GM12872 (cell line): ENCODE results near the gene FAM168A.

ENCODE experiments used
- TF ChIP-seq, protein P1 (sequence below): IDR thresholded peaks from 3 replicates; pipeline ENCODE4 v1.5.1; 2011; ENCODE audit warnings: low read depth, mild to moderate bottlenecking, low read length, moderate library complexity; ENCODE audit not compliant: insufficient read depth

FAM168A gene

DNA sequence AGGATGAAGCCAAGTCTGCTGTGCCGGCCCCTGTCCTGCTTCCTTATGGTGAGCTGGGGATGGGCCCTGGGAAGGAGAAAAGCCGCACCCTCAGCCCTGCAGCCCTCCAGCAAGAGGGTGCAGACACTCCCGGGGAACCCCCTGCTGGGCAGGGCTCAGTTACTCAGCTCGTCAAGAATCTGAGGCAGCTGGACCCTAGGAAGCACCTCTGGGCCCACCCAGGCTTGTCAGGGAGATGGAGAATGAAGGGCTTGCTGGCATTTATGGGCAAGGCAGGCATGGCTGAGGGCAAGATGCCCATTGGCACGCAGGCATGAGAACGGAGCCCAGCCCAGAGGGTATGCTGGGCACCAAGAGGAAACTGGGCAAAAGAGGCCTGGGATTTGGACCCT, 208.8 kb downstream of the FAM168A start:
- TF ChIP-seq, protein P1, sequence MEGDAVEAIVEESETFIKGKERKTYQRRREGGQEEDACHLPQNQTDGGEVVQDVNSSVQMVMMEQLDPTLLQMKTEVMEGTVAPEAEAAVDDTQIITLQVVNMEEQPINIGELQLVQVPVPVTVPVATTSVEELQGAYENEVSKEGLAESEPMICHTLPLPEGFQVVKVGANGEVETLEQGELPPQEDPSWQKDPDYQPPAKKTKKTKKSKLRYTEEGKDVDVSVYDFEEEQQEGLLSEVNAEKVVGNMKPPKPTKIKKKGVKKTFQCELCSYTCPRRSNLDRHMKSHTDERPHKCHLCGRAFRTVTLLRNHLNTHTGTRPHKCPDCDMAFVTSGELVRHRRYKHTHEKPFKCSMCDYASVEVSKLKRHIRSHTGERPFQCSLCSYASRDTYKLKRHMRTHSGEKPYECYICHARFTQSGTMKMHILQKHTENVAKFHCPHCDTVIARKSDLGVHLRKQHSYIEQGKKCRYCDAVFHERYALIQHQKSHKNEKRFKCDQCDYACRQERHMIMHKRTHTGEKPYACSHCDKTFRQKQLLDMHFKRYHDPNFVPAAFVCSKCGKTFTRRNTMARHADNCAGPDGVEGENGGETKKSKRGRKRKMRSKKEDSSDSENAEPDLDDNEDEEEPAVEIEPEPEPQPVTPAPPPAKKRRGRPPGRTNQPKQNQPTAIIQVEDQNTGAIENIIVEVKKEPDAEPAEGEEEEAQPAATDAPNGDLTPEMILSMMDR: no peak

DNA sequence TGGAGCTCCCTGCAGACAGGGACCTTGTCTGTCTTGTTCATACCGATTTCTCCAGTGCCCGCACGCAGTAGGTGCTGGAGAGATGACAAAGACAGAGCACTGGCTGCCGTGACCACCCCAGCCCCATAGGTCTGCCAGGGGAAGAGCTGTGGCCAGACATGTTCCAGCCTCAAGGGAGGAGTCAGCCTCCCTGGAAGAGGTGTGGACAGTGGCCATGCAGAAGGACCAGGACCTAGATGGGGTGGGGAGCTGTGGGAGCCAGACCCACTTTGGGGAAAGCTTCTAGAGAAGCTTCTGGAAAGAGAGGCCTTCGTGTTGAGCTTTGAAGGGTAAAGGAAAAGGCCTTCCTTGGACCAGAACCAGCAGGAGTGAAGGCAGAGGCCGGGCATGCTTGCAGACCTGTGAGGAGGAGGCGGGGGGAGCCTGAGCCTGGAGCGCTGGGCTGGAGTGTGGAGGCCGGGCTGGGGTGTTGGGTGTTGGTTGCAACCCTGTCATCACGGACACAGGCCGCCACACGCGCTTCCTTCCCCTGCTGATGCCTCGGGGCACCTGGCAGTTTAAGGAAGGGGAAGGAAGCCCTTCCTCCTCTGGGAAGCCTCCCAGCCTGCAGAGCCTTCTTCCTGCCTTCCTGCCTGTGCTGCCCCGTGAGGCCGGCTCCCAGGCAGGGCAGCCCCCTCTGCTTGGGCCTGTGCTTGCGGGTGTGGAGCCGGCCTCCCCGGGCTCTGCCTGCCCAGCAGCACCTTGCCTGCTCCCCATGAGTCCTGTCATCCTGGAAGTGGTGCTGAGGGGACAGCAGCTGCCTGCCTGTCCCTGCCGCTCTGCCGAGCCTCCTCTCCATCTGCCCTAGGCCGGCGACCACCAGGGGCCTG, 209.4 kb downstream of the FAM168A start:
- TF ChIP-seq, protein P1: no peak

DNA sequence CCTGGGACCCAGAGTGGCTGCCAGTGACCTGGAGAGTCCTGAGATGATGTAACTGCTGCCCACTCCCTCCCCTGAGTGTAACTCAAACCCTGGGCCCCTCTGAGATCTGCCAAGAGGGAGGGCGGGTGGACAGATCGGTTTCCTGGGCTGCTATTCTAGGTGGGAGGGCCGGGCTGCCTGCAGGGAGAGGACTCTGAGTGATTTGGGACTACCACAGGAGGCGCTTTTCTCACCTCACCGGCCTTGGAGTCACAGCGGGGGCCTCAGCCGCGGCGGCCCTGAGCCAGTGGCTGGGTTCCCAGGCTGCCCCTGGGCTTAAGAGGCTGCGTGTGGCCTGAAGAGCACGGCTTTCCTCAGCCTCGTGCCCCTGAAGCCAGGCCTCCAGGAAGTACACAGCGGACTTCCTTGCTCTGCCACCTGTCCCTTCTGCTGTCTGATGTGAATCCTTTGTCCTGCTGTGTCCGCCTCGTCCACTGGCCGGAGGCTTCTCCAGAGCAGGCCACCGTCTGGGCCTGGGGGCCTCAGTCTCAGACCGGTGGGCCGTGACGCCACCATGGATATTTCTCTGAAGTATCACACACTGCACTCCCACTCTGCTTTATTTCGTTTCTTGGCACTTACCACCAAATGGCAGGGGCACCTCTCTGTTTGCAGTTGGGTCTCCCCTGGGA, 210.2 kb downstream of the FAM168A start:
- TF ChIP-seq, protein P1: no peak

DNA sequence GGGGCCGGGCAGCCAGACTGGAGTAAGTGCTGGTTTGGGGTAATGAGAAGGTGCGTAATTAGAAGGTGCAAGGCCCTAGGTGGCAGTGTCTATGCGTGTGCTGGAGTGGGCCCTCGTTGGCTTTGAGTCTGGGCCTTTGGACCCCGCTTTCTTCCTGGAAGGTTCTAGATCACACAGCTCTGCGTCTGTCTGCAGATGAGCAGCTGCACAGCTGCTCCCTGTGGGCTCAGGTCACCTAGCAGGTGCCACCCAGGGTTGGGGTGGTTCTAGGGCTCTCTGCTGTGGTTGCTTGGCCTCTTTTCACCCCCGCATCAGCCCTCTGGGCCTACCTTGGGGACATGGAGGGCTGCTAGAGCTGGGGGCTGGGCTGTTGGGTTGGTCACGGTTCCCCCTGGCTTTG, 211.4 kb downstream of the FAM168A start:
- TF ChIP-seq, protein P1: 0 out of 3 replicates have a peak, but pooled peaks have one; percentile 18

DNA sequence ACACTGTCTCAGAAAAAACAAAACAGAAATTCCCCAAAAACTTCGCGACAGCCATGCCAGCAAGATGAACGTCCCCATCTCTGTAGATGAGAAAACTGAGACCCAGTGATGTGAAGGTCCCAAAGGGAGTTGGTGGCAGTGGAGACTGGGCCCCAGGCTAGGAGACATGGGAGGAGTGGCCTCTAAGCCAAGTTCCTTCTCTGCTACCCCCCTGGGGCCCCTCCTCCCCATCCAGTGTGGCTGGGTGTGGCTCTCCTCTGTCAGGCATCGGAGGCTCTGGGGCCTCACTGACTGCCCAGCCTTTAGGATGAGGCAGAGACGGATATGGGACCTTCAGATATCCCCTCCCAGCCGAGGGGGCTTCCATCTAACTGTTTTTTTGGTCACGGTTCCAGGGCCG, 211.9 kb downstream of the FAM168A start:
- TF ChIP-seq, protein P1: no peak

DNA sequence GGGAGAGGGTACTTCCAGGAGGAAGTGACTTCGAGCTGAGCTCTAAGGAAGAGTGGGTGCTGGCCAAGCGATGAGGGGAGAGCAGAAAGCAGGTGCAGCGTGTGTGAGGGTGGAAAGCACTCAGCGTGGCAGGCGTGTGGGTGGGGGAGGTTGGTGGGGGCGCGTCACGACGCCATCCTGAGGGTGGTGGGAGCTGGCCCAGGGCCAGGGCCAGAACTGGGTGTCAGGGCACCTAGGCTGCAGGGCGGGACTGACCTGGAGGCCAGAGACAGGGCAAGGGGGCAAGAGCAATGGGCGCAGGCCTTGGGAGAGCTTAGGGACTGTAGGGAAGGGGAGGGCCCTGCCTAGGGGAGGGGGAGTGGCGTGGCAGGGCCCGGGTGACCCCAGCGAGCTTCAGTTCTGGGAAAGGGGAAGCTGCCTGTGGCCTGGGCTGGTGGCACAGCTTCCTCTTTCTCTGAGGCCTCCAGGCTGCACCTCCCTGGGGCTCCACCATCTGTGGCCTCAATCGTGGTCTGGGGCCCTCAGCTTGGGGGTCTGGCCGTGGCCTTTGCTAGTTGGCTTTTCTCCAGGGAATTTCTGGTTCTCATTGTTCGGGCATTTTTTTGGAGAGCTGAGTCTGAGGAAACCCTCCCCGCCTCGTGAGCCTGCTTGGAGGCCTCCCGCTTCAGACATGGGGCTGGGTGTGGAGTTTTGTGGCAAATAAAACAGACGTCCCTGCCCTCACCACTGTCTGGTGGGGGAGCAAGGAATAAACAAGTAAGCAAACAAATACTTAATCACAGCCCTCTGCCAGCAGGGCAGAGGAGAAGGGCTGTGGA, 212.8 kb downstream of the FAM168A start:
- TF ChIP-seq, protein P1: no peak

DNA sequence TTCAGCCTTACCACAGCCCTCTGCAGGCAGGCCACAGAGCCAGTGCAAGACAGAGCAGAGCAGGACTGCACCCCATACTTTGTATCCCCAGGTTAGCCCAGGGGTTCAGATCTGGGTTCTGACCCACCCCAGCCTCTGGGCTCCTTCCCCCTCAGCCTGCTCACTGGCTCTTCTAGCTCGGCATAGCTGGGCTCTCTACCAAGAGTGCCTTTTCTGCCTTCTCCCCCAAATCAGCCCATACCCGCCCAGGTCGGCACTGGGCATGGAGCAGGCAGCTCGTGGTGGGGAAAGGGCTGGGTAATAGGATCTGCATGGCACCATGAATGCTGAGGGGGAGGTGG, 213.4 kb downstream of the FAM168A start:
- TF ChIP-seq, protein P1: no peak
